ENCODE results near the gene RHOG.
A peak's percentile ranks its signal among the peaks of the same experiment; 100 is the strongest.
"Not testable (repeated sequence)": the region's sequence is repeated elsewhere in the genome, so short reads cannot be mapped to it uniquely, and the experiment has no call there.

The RHOG gene

DNA sequence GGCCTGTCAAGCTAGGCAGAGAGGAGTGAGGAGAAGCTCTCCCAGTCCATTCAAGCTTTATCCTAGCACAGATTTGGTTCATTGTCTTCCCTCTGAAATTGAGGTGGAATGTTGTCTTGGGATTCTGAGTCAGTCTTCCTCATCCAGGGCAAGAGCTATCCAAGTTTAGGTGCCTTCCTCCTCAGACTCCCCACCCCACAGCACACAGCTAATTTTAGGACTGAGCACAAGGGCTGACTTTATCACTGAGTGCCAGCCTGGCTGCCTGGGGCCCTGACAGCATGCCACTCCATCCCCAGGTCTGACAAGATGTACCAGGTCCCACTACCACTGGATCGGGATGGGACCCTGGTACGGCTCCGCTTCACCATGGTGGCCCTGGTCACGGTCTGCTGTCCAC, 29.8 kb downstream of the RHOG start:
- DNase-seq (ENCODE audit: low read depth in 2 of 3, low spot score in 1 of 3), result no peak

DNA sequence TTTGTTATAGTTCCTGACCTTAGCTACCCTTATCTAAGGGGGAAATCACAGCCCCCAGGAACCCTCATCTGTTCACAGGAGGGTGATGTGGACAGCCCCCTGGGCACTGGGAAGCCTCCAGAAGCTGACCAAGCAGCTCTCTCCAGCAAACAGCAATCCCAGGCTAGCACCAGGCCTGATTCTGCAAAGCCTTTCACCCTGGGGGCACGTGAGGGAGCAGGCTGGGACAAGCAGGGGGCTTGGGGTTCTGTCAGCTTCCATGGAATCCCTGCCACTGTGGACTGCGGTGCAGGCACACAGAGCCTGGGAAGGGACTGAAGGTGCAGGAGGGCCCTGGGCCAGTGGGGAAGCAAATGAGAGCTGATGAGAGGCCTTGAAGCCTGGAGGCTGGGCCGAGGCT, 30.3 kb downstream of the RHOG start:
- DNase-seq (ENCODE audit: low read depth in 2 of 3, low spot score in 1 of 3), result no peak

DNA sequence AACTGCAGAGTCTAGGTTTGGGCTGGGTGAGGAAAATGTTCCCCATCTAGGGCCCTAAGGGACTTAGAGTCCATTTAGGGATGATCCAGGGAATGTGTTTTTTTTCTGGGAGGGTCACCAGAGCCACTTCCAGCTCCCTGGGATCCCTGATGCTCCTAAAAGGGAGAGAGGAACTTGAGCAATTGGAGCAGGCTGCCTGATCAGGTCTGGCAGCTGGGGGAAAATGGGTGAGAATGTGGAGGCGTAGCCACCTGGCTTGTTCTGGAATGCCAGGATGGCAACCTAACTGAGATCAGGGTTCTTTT, 31.2 kb downstream of the RHOG start:
- no peak for DNase-seq (ENCODE audit: low read depth in 2 of 3, low spot score in 1 of 3)

DNA sequence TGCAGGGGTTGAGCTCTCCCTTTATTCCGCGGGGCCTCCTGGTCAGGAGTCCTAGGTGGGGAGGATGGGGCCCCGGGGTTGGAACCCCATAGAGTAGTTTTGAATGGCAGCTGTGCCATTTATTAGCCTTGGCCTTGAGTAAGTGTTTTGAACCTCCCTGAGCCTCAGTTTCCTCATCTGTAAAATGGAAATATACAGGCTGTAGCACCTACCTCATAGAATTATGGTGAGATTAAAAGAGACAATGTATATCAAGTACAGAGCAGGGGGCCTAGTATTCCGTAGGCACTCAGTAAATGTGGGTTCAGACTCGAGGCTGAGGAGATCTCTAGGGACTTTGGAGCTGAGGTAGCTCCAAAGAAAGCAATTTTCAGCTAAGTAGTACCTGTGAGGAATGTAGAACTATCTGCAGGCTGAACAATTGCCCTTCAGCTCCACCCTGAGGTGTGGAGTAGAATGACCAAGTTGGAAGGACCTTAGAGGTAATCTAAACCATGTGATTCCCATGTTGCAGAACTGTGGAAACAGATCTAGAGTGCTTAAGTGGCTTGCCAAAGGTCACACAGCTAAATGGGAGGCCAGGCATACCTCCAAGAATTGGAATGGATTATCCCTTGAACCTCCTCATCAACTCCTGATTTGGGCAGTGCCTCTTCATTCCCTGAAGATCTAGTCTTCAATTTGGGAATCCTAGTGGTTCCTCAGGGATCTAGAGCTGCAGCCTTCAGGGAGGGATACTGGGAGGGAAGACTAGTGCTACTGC, 31.7 kb downstream of the RHOG start:
- DNase-seq (ENCODE audit: low read depth in 2 of 3, low spot score in 1 of 3), result peak in 1 of 3 donors; percentile 27

DNA sequence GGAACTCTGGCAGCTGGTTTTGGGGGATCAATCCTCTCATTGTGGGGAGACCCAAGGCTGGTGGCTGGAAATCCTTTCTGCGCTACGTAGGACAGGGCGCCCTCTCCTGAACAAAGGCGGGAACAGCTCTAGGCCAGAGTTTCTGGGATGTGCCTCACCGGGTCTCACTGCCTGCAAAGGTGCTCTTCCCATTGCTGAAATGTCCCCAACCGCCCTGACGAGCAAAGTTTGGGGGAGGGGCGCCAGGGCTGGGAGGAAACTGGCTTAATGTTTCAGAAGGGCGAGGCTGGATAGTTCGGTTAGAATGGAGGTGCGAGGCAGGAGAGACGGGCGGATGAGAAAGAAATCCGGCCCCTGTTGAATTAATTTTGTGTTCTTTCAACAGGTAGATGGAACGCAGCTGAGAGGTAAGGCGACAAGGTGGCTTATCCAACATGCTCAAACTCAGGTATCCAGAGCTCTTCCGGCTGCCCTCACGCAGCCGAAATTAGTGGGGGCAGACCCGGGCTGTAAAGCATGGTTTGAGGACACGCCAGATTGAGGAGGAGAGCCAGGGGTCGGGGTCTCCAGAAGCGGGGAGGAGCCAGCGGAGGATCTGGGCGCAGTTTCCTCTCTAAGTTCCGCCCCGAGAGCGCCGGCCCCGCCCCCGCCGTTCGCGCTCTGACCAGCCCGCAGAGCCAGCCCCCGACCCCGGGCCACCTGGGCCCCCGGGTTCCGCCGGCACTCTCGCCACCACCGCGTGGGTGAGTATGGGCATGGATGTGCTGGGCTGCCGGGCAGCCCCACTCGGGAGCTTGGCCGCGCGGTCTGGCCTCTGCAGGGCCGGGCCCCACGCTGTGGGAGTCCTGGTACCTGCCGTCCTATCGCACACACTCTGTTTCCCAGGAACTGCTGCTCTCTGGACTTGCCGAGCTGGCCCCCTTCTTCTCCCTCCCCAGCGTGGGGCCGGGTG, 32.6 kb downstream of the RHOG start, which contains the start of gene PGAP2:
Gene PGAP2 (plus strand): TSS at position 652 of the 952 bp plus-strand sequence. CDS start 2,700 bp downstream, outside the sequence.
- DNase-seq (ENCODE audit: low read depth in 2 of 3, low spot score in 1 of 3), result peak in 2 of 3 donors; percentile 27 to 49

DNA sequence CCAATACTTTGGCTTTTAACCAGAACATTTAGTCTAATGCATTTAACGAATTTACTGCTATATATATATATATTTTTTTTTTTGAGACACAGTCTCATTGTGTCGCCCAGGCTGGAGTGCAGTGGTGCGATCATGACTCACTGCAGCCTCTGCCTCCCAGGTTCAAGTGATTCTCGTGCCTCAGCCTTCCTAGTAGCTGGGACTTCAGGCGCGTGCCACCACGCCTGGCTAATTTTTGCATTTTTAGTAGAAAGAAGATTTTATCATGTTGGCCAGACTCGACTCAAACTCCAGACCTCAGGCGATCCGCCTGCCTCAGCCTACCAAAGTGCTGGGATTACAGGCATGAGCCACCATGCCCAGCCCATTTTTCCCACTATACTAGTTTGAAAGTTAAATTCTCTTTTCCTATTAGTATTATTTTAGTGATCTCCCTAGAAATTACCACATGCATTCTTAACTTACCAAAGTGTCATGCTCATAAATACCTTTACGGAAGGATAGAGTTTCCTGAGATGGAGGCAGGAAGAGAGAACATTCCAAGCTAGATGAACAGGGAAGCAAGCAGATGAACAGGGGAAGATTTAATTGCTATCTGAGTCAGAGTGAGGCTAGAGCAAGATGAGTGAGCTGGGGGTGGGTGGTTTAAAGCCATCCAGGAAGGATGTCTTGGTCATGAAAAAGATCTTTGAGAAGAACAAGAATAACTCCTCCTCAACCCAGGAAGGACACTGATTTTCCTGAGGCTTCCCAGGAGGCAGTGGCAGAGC, 36.8 kb downstream of the RHOG start:
- DNase-seq (ENCODE audit: low read depth in 2 of 3, low spot score in 1 of 3), result no peak

DNA sequence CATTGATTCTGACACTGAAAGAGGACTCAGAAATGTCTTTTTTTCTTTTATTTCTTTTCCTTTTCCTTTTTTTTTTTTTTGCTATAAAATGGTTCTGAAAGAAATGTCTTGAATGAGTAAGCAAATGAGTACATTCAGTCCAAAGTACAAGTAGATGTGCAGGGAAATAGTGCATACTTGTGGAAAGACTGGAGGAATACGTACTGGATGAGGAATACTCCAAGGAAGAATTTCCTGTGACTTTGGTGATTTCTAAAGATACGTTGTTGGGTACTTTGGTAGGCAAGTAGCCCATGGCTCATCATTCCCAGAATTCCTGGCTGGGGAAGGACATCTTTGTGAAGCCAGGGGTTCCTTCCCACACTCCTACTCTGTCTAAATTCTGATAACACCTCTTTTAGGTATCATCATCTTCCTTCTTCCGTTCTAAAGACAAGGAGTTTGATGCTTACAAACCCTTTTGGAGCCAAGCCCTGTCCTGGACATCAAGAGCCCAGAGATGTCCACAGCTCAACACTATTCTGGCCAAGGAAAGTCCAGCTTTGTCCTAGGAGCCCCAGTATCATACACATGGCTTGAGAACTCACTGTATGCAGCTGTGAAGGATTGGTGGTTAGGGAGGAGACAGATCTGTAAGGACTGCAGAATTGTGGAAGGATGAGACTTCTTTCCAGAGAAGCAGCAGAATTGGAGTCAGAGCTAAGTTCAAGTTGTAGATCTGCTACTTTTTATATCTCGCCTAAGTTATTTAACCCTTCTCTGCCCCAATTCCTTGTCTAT, 38.6 kb downstream of the RHOG start:
- DNase-seq (ENCODE audit: low read depth in 2 of 3, low spot score in 1 of 3), result no peak

DNA sequence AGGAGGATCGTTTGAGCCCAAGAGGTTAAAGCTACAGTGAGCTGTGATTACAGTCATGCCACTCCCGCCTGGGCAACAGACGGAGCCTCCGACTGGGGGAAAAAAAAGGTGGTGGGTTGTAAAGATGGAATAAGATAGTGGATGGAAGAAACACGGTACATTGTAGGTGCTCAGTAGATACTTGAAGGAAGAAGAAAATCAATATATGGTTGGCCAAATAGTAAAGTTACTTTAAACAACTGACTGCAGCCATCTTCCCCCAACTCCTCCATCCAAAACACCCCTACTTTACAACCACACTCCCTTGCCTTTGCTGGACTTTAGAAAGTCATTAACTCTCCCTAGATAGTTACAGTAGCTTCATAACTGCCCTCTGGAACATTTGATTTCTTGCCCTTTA, 40.9 kb downstream of the RHOG start:
- DNase-seq (ENCODE audit: low read depth in 2 of 3, low spot score in 1 of 3), result no peak

DNA sequence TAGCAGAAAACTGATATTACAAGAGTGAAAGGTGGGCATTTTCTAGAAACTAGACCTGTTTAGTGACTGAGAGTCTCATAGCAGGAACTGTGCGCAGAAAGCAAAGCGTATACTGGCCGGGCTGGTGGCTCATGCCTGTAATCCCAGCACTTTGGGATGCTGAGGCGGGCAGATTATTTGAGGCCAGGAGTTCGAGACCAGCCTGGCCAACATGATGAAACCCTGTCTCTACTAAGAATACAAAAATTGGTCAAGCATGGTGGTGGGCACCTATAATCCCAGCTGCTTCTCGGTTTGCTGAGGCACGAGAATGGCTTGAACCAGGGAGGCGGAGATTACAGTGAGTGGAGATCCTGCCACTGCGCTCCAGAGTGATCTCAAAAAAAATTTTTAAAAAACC, 41.6 kb downstream of the RHOG start:
- no peak for DNase-seq (ENCODE audit: low read depth in 2 of 3, low spot score in 1 of 3)

DNA sequence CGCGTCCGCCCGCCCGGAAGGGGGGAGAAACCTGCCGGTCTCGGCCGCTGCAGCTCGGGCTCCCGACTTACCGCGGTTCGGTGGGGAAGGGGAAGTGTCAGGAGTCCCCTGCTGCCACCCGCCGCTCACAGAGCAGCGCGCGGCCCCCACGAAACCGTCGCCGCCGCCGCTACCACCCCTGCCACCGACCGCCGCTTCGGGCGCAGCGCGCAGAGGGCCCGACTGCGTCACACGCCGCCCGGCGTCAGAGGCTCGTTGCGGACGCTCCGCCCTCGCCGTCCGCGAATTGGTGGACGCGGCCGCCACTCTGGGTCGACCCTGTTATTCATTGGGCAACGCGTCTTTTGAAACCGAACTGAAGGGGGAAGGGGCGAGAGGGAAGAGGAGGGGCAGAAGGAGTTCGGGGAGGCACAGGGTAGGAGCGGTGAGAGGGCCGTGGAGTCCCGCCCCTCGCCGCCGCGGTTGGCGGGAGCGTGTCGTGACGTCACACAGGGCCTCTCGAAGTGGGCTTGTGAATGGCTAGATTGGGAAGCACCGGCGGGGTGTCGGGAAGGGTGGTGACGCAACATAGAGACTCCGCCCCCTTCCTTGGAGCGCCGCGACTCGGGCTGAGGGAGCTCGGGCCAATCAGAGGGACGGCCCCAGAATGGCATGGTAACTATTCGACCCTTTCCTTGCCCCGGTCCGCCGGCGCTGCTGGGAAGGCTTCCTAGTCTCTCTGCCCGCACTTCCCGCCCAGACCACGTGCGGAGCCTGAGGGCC, 43.2 kb downstream of the RHOG start, which contains the start of gene NUP98:
Gene NUP98 (minus strand): TSS at position 226 of the 762 bp plus-strand sequence. CDS start 15,437 bp downstream, outside the sequence.
- peak; percentile 99 to 100 (median 99) for DNase-seq (ENCODE audit: low read depth in 2 of 3, low spot score in 1 of 3)

DNA sequence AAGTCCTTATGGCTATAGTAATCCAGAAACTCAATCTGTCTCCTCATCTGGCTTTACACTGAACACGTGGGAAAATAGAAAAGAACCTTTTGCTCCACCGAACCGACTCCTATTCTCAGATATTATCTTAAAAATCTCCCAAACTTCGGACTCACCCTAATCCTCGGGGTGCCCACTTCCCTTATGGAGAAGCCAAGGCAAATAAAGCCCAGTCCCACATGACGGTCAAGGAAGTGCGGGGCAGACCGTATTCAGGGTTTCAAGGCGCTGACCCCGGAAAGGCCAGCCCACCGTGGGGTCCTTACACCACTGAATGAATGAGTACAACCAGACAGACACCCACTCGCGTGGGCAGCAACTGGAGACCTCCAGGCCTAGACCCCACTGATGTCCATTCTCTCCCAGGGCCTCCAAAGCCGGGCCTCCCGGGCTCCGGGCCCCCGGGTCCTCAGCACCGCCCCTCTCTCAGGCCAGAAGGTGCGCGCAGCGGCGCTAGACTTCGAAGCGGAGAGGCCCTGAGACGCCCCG, 43.9 kb downstream of the RHOG start:
- no peak for DNase-seq (ENCODE audit: low read depth in 2 of 3, low spot score in 1 of 3)

DNA sequence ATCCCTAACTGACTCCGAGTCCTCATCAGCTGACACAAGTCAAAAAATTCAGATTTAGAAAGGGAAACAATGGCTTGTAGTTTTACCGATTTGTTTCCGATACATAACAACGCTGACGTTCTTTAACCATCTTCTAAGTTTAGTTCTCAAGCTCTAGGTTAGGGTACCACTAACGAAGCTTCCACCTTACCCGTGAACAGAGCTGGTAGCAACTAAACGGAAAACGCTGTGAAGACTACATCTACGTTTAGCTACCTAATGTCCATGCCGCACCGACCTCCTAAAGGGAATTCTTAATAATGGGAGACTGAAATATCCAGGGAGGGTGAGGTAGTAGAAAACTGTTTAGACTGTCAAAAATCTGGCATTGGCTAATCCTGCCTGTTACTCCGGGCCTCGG, 44.4 kb downstream of the RHOG start:
- no peak for DNase-seq (ENCODE audit: low read depth in 2 of 3, low spot score in 1 of 3)

DNA sequence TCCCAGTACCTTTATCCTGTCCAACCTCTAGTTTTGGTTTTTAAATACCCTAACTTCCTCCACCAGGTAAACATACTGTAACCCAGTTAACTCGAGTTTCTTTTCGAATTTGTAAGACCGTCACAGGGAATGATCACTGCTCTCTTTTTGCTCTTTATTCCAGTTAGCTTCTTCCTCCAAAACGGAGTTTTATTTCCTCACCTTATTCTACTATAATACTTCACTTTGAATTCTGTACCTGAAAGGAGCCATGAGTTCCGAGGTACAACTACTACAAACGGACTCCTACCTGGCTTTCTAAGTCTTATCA, 44.8 kb downstream of the RHOG start:
- DNase-seq (ENCODE audit: low read depth in 2 of 3, low spot score in 1 of 3), result no peak

DNA sequence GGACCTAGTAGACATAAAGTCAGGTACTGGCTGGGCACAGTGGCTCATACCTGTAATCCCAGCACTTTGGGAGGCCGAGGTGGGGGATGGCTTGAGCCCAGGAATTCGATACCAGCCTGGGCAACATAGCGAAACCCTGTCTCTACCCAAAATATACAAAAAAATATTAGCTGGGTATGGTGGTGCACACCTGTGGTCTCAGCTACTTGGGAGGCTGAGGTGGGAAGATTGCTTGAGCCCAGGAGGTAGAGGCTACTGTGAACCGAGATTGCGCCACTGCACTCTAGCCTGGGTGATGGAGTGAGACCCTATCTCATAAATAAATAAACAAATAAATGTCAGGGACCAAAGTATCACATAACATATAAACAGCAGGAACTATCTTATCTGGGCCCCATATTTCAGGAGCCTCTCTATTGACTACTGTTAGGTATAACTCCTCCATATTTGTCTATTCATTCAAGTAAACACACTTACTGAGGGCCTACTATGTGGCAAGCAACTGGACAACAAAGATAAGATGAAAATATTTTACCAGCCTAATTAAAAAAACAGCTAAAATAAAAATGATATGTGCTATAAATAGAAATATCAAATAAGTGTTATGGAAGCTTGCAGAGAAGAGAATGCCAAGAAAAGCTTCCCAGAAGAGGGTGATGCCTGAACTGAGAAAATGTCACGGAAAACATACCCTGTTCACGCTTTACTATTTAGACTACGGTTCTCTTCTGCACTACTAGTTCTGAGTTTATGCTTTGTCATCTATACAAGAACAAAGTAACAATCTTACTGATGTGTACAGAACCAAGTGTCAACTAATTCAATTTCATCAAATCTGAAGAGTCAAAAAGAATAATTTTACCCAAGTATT, 45.4 kb downstream of the RHOG start:
- DNase-seq (ENCODE audit: low read depth in 2 of 3, low spot score in 1 of 3), result no peak

DNA sequence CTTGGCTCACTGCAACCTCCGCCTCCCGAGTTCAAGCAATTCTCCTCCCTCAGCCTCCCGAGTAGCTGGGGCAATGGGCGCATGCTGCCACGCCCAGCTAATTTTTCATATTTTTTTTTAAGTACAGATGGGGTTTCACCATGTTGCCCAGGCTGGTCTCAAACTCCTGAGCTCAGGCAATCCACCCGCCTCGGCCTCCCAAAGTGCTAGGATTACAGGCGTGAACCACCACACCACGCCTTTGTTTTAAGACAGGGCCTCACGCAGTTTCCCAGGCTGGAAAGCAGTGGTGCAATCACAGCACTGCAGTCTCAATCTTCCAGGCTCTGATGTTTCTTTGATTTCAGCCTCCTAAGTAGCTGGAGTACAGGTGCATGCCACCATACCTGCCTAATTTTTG, 46.4 kb downstream of the RHOG start:
- DNase-seq (ENCODE audit: low read depth in 2 of 3, low spot score in 1 of 3), result not testable (repeated sequence)

DNA sequence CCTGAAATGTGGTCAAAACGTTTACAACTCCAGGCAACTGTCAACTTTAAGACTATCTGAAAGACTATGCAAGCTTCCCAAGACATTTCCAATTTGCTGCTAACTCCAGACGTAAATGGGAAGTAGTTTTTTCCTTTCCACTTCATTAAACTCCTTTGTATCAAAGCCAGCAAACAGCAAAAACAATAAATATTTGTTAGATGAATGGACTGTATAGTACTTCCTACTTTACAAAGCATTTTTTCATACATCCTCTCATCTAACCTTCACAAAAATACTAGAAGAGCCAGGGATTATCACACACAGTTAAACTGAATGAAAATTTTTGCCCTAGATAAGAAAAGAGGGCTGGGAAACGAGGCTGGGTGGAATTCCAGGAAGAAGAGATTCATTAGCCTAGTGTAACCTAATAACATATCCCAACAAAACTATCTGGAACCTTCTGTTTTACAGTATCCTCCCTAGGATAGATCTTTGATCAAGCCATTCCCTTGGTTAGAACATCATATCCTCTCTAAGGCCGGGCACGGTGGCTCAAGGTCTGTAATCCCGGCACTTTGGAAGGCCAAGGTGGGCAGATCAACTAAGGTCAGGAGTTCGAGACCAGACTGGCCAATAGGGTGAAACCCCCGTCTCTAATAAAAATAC, 53.9 kb downstream of the RHOG start:
- DNase-seq (ENCODE audit: low read depth in 2 of 3, low spot score in 1 of 3), result no peak

DNA sequence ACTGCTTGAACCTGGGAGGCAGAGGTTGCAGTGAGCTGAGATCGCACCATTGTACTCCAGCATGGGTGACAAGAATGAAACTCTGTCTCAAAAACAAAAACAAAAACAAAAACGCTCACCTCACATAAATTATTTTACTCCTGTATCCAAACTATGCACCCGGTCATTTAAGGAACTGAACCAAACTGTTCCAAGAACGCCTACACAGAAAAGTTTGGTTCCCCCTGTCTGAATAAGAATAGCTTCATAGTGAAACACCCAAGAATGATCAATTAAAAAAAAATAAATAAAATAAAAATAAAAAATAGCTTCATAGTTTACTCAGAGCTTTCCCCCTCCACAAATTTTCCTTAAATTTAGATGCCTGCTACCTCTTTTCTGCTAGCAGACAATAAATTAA, 57.1 kb downstream of the RHOG start:
- no peak for DNase-seq (ENCODE audit: low read depth in 2 of 3, low spot score in 1 of 3)

DNA sequence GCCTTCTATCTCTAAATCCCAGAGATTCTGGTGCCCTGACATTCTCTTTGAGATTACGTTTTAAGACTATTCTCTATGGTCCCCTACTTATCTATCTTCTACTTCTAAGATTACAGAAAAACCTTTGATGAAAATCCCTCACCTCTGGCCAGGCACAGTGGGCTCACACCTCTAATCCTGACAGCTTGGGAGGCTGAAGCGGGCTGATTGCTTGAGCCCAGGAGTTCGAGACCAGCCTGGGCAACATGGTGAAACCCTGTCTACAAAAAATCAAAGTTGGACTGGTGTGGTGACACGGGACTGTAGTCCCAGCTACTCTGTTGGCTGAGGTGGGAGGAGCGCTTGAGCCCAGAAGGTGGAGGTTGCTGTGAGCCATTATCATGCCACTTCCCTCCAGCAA, 57.8 kb downstream of the RHOG start:
- DNase-seq (ENCODE audit: low read depth in 2 of 3, low spot score in 1 of 3), result no peak
